Activated CD4-positive, alpha-beta T cell treated with anti-CD3 and anti-CD28 coated beads for 36 hours (primary cell): ENCODE measurements around the gene KLF2. TPM values are rescaled to one million over a fixed set of nuclear protein-coding genes. Genes with fewer than 3 reads are reported as not detected.

ENCODE experiments used
- ATAC-seq: fragments of 200-7000 bp; cut with Tn5 transposase; one replicate; pipeline ENCODE4 v1.10.0; 2021; ENCODE audit warnings: mild to moderate bottlenecking, moderate library complexity
- CTCF ChIA-PET: fragments of 350-600 bp; sonication (Branson Sonifier 250); formaldehyde crosslinking; loops from one replicate; lab custom pipeline; 2021; ENCODE audit warnings: antibody characterized with exemption; lab: Charles Lee
- POLR2A ChIA-PET: fragments of 350-600 bp; sonication (Branson Sonifier 250); formaldehyde crosslinking; loops from one replicate; lab custom pipeline; 2021; ENCODE audit warnings: antibody characterized with exemption, inconsistent platforms; lab: Charles Lee
- DNase-seq: peaks from one replicate; pipeline ENCODE4 v3.0.0-alpha.2; 2020
- H3K27ac Mint-ChIP-seq: one replicate; pipeline ENCODE4 v1.8.0; 2021; ENCODE audit warnings: mixed read lengths
- H3K27me3 Mint-ChIP-seq: one replicate; pipeline ENCODE4 v1.8.0; 2021; ENCODE audit warnings: mixed read lengths
- H3K36me3 Mint-ChIP-seq: one replicate; pipeline ENCODE4 v1.8.0; 2021; ENCODE audit warnings: low read depth, mixed read lengths
- H3K4me1 Mint-ChIP-seq: one replicate; pipeline ENCODE4 v1.8.0; 2021; ENCODE audit warnings: mixed read lengths
- H3K4me3 Mint-ChIP-seq: one replicate; pipeline ENCODE4 v1.8.0; 2021; ENCODE audit warnings: mild to moderate bottlenecking, moderate library complexity, mixed read lengths
- H3K9me3 Mint-ChIP-seq: one replicate; pipeline ENCODE4 v1.8.0; 2021; ENCODE audit warnings: low read depth, mixed read lengths
- intact Hi-C, 2 experiments: fragments of 100-400 bp; cut with DNase I in 1 of 2; cut with micrococcal nuclease in 1 of 2; formaldehyde crosslinking; loops; one replicate each; pipeline versions ENCODE4 v1.14.2 to v1.15.1; 2022 to 2024; cut with DNase I, micrococcal nuclease
- total RNA-seq, 2 experiments: library from RNA; stranded (reverse); gene quantifications; one replicate each; pipeline ENCODE4 v1.2.3, GENCODE V29; 2021

Gene KLF2
- total RNA-seq, 2 experiments from 2014 or later: 0.57 to 0.90 TPM

DNA sequence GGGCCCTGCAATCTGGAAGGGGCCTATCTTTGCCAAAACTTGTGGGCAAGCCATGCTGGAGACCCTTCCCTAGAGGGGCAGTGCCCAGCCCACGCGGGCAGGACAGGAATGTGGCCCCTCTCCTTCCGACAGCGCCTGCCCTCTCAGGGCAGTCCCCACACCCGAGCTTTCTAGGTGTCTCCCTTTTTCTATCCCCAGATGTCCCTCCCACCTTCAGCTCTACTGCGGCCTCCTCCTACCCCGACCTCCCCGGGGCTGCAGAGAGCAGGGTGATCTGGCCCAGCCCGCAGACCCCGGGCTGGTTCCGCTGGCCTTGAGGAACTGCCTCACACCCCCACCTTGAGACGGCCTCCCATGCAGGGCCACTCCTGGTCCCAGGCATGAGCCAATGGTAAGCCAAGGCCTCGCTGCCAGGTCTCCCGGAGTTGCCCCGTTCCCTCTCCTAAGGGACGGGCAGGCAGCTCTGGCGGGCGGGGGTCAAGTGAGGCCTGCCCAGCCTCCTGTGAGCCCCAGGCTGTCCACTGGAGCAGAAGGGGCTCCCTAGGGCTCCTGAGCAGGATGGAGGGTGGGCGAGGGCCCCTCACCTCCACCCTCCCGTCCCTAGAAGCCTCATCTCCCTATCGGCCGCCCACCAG lies 39.7 kb downstream of the KLF2 start:
- peaks cover 10% of the 10 kb centered on the region for H3K36me3 Mint-ChIP-seq
- ATAC-seq (no peak), DNase-seq (no peak)
- peaks cover 73% of the 10 kb centered on the region for H3K4me1 Mint-ChIP-seq
- no peak overlapping the region for H3K27ac Mint-ChIP-seq
- CTCF ChIA-PET: interaction anchor here (1.5 kb wide), 1 partner anchor 19 kb away, joined by 5 read pairs; no protein-coding TSS in a partner anchor
- intact Hi-C loops: no loop called here
- H3K4me3 Mint-ChIP-seq: no peak overlapping the region
- peaks cover 21% of the 10 kb centered on the region for H3K27me3 Mint-ChIP-seq
- POLR2A ChIA-PET: interaction anchor here (1.4 kb wide), 1 partner anchor 34 kb away, joined by 3 read pairs; no protein-coding TSS in a partner anchor
- H3K9me3 Mint-ChIP-seq: no peaks in the 10 kb centered on the region

DNA sequence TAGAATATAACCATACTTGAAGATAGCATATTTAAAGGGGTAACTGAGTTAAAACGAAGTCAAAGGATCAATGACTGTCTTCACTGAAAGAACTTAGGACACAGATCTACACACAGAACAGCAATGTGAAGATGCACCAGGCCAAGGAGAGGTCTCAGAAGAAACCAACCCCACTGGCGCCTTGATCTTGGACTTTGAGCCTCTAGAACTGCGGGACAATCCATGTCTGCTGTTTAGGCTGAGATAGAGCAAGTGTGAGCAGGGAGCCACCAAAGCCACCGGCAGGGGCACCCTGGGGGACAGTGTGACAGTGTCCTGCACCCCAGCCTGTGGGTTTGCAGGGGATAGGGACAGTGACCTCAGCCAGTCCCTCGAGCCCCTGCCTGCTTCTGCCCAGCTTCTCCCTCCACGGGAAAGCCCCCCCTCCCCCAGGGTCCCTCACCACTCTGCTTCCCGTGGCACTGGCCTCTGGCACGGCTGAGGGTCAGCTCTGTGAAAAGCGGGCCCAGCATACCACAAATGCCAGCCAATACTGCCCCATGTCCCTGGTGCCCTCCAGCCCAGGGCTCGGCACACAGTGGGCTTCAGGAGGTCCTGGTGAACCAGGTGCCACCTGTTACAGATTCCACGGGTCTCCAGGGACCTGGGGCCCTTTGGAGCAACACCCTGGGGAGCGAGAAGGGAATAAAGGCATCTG lies 40.8 kb downstream of the KLF2 start:
- H3K27ac Mint-ChIP-seq: no peak overlapping the region
- no peaks in the 10 kb centered on the region for H3K9me3 Mint-ChIP-seq
- peaks cover 10% of the 10 kb centered on the region for H3K36me3 Mint-ChIP-seq
- ChIA-PET POLR2A (no interaction called here), CTCF (interaction anchor here (0.6 to 2.4 kb wide), 7 partner anchors 8 to 970 kb away, joined by 3 to 16 read pairs (median 4); no protein-coding TSS in a partner anchor)
- H3K27me3 Mint-ChIP-seq: peaks cover 23% of the 10 kb centered on the region
- H3K4me3 Mint-ChIP-seq: no peak overlapping the region
- DNase-seq (no peak), ATAC-seq (no peak)
- intact Hi-C loops: no loop called here
- H3K4me1 Mint-ChIP-seq: peaks cover 62% of the 10 kb centered on the region

DNA sequence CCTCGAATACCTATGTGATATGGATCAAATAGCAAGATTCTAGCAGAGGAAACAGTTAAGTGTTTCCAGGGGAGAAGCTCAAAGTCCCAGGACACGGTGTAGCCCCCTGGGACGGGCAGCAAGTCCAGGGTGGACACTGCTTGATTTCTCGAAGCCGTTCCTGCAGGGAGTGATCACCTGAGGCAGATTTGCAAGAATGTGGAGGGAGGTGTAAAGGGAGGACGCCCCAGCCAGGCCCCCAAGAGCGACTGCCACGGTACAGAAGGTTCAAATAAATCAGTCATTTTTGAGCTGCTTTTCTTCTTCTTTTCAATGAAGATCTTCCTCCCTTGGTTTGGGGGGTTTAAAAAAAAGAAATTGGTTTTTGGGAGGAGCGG lies 41.4 kb downstream of the KLF2 start:
- intact Hi-C loops: no loop called here
- H3K4me3 Mint-ChIP-seq: no peak overlapping the region
- H3K27ac Mint-ChIP-seq: no peak overlapping the region
- peaks cover 6% of the 10 kb centered on the region for H3K36me3 Mint-ChIP-seq
- ChIA-PET POLR2A (interaction anchor here (0.8 to 0.9 kb wide), 2 partner anchors 24 to 39 kb away, joined by 4 read pairs; no protein-coding TSS in a partner anchor), CTCF (interaction anchor here (0.6 to 2.4 kb wide), 9 partner anchors 8 to 119 kb away, joined by 3 to 16 read pairs (median 4); no protein-coding TSS in a partner anchor)
- DNase-seq: no peak
- H3K9me3 Mint-ChIP-seq: no peaks in the 10 kb centered on the region
- H3K27me3 Mint-ChIP-seq: peaks cover 21% of the 10 kb centered on the region
- H3K4me1 Mint-ChIP-seq: peaks cover 56% of the 10 kb centered on the region
- ATAC-seq: no peak

DNA sequence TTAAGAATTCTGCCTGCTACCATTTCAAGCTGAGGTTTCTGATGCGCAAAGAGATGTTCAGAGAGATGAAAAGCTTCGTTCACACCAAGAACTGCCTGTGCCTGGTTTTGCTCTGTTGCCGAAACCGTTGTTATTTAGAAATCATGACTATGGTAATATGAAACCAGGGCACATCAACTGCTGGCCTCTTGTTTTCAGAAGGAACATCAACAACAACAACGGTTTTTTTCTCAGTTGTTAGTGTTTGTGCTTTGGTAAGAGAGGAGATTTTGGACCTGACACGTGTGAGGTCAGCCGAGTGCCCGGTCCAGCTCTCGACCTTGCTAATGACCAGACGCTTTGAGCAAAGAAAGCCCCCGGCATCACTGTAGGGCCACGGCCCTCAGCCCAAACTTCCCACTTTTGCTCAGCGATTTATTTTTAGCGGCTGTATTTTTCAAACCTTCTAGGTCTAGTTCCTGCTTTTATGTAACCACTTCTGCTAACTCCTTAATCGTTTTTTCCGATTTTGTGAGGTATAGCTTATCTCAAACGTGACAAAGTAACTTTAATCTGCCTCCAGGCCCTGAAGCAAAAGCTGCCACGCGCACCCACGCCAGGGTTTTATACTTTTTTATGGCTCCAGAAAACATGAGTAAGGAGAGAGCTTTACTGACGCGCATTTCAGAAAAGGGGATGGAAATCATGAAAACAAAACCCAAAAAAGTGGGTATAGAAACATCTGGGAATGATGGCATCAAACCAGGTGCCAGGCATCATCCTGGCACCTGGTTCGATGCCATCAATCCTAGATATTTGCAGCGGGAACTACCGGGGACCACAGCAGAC lies 42.0 kb downstream of the KLF2 start:
- intact Hi-C loops: loop anchor here (1.0 kb wide), 3 partner anchors 24 to 36 kb away; no protein-coding TSS in a partner anchor

DNA sequence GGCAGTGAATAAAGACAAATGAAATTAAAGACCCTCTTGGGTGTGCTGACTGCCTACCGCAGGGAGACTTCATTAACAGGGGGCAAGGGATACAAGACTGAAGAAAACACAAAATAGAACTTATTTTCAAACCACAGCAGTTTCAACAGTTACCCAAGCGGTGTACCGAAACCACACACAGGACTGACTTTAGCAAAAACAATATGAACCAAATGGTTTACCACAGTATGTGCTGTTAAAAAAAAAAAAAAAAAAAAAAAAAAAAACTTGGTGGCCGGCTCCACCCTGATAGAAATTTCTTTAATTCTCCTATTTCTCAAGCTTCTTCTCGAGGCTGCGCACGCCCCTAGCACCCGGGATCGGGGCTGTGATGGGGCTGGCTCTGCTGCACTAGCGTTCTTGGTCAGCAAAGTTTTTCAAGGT lies 42.6 kb downstream of the KLF2 start:
- CTCF ChIA-PET: interaction anchor here (0.7 to 2.4 kb wide), 6 partner anchors 9 to 120 kb away, joined by 3 to 16 read pairs (median 8); no protein-coding TSS in a partner anchor
- Mint-ChIP-seq H3K36me3 (peaks cover 6% of the 10 kb centered on the region), H3K4me1 (peaks cover 47% of the 10 kb centered on the region), H3K9me3 (no peaks in the 10 kb centered on the region), H3K27ac (peak overlapping the region; percentile 61), H3K4me3 (peak overlapping the region; percentile 56), H3K27me3 (peaks cover 21% of the 10 kb centered on the region)
- intact Hi-C loops: loop anchor here (1.0 kb wide), 3 partner anchors 25 to 37 kb away; no protein-coding TSS in a partner anchor
- DNase-seq: peak; percentile 78
- ATAC-seq: peak; percentile 17
- POLR2A ChIA-PET: interaction anchor here (0.6 to 0.8 kb wide), 3 partner anchors 25 to 262 kb away, joined by 3 to 7 read pairs (median 6); no protein-coding TSS in a partner anchor

More for the DNA sequence above, 42.0 kb downstream of the KLF2 start:
- ATAC-seq (no peak), DNase-seq (peak; percentile 50)
- peaks cover 6% of the 10 kb centered on the region for H3K36me3 Mint-ChIP-seq
- H3K27me3 Mint-ChIP-seq: peaks cover 21% of the 10 kb centered on the region
- H3K27ac Mint-ChIP-seq: peak overlapping the region; percentile 61
- POLR2A ChIA-PET: interaction anchor here (0.8 to 0.9 kb wide), 2 partner anchors 25 to 39 kb away, joined by 4 read pairs; no protein-coding TSS in a partner anchor
- no peaks in the 10 kb centered on the region for H3K9me3 Mint-ChIP-seq
- CTCF ChIA-PET: interaction anchor here (0.6 to 2.4 kb wide), 9 partner anchors 9 to 120 kb away, joined by 3 to 16 read pairs (median 4); no protein-coding TSS in a partner anchor
- H3K4me3 Mint-ChIP-seq: peak overlapping the region; percentile 56
- peaks cover 51% of the 10 kb centered on the region for H3K4me1 Mint-ChIP-seq

DNA sequence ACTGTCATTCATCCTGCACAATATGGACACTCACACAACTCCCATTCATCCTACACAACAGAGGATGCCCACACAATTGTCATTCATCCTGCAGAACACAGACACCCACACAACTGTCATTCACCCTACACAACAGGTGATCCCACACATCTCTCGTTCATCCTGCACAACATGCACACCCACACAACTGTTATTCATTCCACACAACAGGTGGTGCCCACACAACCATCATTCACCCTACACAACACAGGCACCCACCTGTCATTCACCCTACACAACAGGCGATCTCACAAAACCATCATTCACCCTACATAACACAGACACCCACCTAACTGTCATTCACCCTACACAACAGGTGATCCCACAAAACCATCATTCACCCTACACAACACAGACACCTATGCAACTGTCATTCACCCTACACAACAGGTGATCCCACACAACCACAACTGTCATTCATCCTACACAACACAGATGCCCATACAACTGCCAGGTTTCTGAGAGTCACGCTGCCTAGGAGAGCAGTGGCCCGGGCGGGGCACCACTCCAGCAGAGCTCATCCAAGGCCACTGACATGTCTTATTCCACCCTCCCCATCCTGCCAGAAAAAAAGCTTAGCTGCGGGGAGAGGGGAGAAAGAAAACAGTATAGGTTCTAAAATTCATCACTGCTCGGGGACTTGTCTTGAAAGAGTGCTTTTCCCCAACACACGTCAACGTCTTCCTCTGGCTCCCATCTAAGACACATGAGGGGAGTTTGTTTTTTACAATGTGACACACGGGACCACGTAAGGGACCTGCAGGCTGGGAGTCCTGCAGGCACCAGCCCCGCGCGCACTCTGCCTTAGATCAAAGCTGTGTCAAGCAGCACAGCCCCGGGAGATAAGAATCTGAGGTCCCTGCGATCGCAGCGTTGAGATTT lies 44.0 kb downstream of the KLF2 start:
- ChIA-PET CTCF (interaction anchor here (0.7 to 1.6 kb wide), 5 partner anchors 8 to 739 kb away, joined by 3 to 6 read pairs (median 4); no protein-coding TSS in a partner anchor), POLR2A (interaction anchor here (0.5 to 0.8 kb wide), 3 partner anchors 26 to 1170 kb away, joined by 4 read pairs; no protein-coding TSS in a partner anchor)
- intact Hi-C loops: no loop called here
- Mint-ChIP-seq H3K36me3 (peaks cover 6% of the 10 kb centered on the region), H3K27me3 (peaks cover 24% of the 10 kb centered on the region), H3K9me3 (no peaks in the 10 kb centered on the region), H3K4me3 (no peak overlapping the region), H3K27ac (no peak overlapping the region), H3K4me1 (peaks cover 45% of the 10 kb centered on the region)
- DNase-seq (peak; percentile 53), ATAC-seq (no peak)

DNA sequence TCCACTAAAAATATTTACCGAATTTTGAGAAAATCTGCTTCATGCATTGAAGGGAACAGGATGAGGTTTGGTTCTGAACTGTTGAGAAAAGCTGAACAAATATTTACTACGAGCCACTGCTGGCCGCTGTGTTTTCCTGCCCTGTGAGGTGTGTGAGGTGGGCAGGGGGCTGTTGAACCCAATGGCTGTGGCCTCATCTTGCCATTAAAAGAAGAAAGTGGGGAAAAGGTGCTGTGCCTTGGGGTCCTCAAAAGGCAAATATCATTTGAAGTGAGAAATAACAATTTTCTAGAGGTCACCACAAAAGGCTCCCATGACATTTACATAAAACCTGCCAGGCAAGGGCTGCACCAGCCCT lies 44.7 kb downstream of the KLF2 start:
- Mint-ChIP-seq H3K4me1 (peaks cover 45% of the 10 kb centered on the region), H3K27ac (no peak overlapping the region), H3K27me3 (peaks cover 25% of the 10 kb centered on the region), H3K4me3 (no peak overlapping the region), H3K36me3 (peaks cover 7% of the 10 kb centered on the region), H3K9me3 (no peaks in the 10 kb centered on the region)
- DNase-seq (no peak), ATAC-seq (no peak)
- CTCF ChIA-PET: interaction anchor here (0.7 to 1.6 kb wide), 4 partner anchors 13 to 739 kb away, joined by 3 to 6 read pairs (median 4); no protein-coding TSS in a partner anchor
- intact Hi-C loops: no loop called here
- POLR2A ChIA-PET: interaction anchor here (0.5 to 1.4 kb wide), 3 partner anchors 27 to 132 kb away, joined by 4 to 5 read pairs (median 4); no protein-coding TSS in a partner anchor

DNA sequence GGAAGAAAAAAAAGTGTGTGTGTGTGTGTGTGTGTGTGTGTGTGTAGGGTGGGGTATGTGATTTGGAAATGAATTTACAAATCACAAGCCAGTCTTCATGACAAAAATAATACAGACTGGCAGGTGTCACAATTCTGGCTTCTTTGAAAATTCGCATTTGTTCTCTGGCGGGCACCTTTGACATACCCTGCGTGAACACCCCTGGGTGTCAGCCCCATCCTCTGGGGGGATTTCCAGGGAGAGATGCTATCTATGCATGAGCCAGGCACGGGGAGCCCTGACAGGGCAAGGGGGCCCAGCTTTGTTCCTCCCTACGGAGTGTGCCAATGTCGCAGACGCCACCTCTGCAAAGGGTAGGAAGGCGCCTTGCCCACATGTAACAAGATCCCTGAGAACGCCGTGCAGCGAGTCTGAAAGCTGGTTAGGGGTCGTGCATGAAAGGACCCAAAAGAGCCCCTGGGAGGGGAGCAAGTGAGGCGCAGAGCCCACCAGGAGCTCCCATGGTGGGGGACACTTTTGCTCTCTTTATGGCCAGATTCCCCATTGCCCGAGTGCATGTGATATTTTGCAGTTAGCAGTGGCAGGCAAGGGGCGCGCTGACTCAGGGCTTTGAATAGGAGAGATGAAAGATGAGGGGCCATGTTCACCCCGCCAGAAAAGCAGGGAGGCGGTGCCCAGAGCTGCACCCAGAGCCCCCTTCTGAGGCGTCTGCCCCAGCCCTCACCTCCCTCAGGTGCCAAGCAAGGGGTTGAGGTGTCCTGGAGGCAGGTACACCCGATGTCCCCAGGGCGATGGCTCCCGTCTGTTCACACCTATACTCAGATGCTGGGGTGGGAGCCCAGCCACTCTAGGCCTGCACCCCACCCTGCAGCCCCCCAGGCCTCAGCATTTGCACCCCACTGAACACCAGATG lies 45.3 kb downstream of the KLF2 start:
- intact Hi-C loops: no loop called here
- Mint-ChIP-seq H3K4me1 (peaks cover 46% of the 10 kb centered on the region), H3K27me3 (peaks cover 25% of the 10 kb centered on the region), H3K4me3 (no peak overlapping the region), H3K36me3 (peaks cover 9% of the 10 kb centered on the region), H3K9me3 (no peaks in the 10 kb centered on the region), H3K27ac (no peak overlapping the region)
- ATAC-seq: no peak
- POLR2A ChIA-PET: interaction anchor here (0.5 to 1.4 kb wide), 4 partner anchors 27 to 132 kb away, joined by 4 to 5 read pairs (median 4); no protein-coding TSS in a partner anchor
- CTCF ChIA-PET: interaction anchor here (0.6 to 1.6 kb wide), 5 partner anchors 13 to 897 kb away, joined by 3 to 6 read pairs (median 3); no protein-coding TSS in a partner anchor
- peak; percentile 56 for DNase-seq
